HG02884 (cell line): Measurements from ENCODE around the gene ARF5.

Experiments used
- ATAC-seq: cut with Tn5 transposase; IDR thresholded peaks from one replicate; pipeline ENCODE4 v1.9.1; 2021; ENCODE audit warnings: mild to moderate bottlenecking, moderate library complexity; ENCODE audit not compliant: unreplicated experiment

Gene ARF5

DNA sequence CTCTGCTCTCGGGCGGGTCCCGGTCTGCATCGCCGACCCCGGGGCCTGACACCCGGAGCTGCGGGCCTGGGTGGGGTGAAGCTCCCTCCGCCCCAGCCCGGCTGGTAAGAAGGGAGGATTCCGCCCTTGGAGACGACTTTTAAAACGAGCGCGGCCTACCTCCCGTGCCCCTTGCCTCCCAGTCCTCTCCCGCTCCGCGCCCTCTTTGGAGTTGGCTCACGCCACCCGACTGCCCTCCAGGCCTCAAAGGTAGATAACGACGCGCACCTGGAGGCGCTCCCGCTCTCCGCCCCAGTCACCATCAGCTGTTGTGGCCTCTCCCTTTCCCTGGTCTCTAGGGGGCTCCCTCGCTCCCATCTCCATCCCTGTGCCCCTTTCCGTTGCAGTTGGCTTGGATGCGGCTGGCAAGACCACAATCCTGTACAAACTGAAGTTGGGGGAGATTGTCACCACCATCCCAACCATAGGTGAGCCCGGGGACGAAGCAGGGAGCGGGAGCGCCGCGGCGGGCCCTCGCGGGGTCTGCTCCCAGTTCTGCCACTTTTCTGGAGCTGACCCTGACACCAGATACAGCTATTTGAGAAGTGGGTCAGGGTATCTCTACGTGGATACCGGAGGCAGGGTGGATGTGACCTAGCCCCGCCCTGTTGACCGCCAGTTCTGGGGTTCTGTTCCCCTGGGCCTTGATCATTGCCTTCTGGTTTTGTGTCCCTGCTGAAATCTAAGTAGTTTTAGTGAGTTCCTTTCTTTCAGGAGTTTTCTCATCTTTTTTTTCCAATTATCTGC lies 679 bp downstream of the ARF5 start:
- ATAC-seq, result peak; percentile 13

DNA sequence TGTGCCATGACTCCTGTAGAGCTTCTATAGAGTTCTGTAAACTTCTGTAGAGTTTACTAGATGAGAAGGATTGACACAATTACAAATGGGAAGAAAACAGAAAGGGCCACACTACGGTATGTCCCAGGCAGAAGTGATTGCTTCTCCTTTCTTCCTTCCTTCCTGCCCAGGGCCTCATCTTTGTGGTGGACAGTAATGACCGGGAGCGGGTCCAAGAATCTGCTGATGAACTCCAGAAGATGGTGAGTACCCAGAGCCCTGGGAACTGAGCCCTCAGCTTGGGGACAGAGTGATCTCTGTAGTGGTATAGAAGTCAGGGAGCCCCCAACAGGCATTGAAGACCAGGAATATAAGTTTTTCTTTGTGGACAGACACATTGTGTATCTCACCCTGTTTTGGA lies 1.7 kb downstream of the ARF5 start:
- no peak for ATAC-seq

DNA sequence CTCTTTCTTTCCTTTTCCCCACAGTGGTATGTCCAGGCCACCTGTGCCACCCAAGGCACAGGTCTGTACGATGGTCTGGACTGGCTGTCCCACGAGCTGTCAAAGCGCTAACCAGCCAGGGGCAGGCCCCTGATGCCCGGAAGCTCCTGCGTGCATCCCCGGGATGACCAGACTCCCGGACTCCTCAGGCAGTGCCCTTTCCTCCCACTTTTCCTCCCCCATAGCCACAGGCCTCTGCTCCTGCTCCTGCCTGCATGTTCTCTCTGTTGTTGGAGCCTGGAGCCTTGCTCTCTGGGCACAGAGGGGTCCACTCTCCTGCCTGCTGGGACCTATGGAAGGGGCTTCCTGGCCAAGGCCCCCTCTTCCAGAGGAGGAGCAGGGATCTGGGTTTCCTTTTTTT lies 3.0 kb downstream of the ARF5 start:
- no peak for ATAC-seq

DNA sequence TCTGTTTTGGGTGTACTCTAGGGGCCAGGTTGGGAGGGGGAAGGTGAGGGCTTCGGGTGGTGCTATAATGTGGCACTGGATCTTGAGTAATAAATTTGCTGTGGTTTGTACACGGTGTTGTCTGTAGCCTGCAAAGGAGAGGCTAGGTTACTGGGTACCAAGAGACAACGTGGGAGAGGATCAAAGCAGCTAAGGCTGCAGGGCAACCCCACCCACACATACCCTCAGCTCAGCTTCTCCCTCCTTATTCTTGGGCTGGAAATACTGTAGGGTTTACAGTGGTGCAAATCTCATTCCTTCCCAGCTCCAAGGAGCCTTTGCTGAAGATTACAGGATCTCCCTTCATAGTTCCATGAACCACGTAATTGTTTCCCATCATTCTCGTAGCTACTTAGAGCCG lies 3.4 kb downstream of the ARF5 start:
- no peak for ATAC-seq

DNA sequence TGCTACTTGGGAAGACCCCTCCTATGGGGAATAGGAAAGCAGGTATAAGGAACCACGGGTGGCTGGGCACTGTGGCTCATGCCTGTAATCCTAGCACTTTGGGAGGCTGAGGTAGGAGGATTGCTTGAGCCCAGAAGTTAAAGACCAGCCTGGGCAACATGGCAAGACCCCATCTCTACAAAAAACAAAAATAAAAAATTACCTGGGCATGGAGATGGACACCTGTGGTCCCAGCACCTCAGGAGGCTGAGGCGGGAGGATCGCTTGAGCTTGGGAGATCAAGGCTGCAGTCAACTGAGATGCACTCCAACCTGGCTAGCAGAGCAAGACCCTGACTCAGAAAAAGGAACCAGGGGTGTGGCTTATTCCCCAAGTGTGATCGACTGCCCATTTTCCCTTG lies 4.3 kb downstream of the ARF5 start:
- ATAC-seq, result no peak

DNA sequence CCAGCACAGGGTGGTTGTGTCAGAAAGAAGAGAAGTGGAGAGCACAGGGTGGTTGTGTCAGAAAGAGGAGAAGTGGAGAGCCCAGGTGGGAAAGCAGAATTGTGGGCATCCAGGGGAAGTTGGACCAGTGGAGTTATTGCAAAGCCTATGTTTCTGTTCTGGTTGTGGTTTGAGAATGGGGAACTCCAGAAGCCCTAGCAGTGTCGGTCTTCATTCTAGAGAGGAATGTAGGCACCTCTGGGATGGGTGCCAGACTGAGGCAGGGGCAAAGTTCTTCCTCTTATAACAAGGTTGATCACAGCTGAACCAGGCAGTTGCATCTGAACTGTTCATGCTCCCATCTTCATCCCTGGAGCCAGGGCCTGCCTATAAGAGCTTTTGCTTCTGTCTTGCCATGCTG lies 6.3 kb downstream of the ARF5 start:
- ATAC-seq, result no peak

DNA sequence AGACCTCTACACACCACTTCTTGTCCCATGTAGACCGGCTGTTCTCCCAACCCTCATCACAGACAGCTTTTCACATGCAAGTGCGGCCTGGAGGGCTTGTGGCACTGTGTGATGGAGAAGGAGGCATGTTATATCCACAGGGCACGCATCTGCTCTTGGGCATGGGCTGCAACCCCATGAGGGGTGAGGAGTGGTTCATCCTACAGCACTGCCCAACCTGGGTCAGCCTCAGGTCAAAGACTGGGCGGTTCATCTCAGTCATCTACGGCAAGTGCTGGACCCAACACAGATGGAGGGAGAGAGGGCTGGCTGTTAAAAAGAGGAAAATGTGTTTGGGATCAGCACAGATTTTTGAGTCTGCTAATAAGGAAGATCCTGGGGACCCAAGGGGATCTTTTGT lies 7.5 kb downstream of the ARF5 start:
- ATAC-seq, result no peak

DNA sequence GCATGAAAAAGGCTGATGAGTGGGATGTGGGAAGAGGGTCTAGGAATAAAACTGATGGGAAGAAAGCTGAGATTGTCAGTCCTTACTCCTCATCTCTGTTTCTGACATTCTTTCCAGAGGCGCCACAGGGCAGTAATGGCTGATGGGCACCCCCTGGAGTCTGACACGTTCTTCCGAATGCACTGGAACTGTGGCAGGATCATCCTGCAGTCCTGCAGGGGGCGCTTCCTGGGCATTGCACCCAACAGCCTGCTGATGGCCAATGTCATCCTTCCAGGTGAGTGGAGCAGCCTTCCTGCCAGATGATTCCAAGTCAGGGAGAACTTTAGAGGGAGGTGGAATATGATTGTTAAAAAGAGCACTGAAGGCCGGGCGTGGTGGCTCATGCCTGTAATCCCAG lies 10.1 kb downstream of the ARF5 start:
- no peak for ATAC-seq

DNA sequence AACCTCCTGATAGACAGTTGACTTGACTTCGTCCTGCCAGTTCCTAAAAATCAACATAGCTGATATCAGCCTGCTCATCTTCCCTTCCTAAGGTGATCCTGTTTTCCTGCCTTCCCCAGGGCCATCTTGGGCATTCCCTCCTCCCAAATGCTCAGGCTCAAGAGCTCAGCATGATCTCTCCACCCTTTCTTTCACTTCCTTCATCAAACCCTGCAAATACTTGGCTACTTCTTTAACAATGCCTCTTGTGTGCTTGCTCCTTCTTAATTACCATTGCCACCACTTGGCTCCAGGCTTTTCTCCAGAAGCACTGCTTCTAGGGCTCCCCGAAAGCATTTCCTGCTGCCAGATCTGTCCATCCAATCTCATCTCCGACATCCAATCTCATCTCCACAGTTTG lies 12.7 kb downstream of the ARF5 start:
- ATAC-seq, result no peak

DNA sequence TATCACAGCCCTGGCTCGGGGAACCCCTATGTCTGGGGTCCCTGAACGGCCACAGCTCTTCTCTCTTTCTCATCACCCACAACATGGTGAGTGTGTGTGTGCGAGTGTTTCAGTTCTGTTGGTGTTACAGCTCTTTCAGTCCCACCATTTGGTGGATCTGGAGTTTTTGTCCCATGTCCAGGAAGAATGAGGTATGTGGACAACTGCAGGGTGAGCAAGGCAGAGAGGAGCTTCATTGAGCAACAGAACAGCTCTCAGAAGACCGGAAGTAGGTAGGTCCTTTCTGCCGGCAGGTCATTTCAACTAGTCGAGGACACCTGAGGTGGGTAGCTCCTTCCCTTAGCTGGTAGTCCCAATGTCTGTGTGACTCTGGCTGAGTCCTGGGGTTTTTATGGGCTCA lies 20.2 kb downstream of the ARF5 start:
- ATAC-seq, result no peak

DNA sequence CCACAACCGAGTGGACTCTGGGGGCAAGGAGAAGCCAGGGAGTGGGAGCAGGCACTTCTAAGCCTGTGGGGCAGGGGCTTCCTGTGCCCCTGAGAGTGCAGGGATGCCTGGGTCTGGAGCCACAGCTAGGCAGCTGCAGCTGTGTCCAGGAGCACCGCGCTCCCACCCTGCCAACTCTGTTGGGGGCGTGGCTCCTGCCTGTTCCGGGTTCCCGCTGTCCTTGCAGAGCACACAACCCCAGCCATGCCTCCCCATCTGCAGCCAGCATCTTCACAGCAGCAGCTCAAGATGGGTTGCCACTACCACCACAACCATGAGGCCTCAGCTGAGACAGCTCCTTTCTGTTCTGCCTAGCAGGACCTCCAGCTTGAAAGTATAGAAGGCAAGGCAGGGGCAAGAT lies 21.1 kb downstream of the ARF5 start:
- ATAC-seq, result no peak

DNA sequence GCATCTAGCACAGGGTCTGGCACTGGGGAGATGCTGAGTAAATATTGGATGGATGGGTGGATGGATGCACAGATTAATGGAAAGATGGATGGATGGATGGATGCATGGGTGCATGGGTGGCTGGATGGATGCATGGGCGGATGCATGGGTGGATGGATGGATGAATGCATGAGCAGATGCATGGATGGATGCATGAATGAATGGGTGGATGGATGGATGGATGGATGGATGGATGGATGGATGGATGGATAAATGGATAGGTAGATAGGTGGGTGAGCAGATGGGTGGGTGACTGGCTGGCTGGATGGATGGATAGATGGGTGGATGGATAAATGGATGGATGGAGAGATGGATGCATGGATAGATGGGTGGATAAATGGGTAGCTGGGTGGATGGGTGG lies 24.1 kb downstream of the ARF5 start:
- ATAC-seq, result no peak

DNA sequence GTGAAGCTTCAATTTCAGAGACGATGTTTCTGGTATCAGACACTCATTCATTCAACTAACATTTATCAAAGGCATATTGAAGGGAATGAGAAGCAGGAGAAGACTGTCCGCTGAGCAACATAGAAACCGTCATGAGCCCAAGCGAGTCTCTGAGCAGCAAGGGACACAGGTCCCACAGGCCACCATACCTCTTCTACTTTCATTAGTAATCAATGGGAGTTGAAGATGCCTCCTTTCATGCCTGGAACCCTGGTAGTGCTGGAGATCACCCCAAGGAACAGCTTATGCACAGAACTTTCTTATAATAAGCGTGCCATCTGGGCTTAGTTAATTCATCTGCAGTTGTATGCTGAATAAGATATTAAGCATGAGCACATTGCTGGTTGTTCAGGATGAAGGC lies 28.5 kb downstream of the ARF5 start:
- ATAC-seq, result no peak

DNA sequence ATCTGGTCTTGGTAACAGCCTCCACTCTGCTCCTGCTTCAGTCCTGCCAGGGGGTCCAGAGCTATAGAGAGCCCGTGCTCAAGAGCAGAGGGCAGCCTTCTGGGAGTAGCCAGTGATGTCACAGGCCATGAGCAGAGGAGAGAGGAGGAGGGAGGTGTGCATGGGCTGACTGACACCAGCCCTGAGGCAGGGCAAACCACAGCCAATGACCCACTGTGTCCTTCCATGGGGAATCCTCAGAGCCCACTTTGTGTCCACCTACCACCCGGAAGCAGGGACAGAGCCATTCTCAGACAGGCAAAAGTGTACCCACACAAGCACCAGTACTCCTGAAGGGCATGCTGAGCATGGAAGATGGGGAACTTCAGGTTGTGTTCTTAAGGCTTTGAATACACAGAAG lies 29.8 kb downstream of the ARF5 start, which contains the start of gene PAX4:
PAX4 (minus strand) TSS at position 101 of the 400 bp plus-strand sequence. CDS start 2,214 bp downstream, outside the sequence.
- ATAC-seq, result no peak

DNA sequence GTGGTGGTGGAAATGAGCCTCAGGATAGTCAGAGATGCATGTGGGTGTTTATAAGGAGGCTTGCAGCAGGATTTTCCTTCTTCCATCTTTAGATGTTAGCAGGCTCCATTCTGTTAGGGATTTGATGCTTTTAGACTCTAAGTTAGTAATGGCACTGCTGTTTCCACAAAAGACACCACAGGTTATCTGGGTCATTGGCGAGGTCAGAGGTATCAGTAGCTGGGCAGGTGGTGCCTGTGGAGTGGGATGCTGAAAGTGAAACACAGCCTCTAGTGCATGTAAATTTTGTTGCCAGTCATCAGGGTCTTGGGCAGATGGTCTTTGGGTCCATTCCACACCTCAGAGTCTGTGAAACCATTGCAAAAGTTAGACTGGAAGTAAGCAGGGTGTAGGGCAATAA lies 30.6 kb downstream of the ARF5 start:
- no peak for ATAC-seq

DNA sequence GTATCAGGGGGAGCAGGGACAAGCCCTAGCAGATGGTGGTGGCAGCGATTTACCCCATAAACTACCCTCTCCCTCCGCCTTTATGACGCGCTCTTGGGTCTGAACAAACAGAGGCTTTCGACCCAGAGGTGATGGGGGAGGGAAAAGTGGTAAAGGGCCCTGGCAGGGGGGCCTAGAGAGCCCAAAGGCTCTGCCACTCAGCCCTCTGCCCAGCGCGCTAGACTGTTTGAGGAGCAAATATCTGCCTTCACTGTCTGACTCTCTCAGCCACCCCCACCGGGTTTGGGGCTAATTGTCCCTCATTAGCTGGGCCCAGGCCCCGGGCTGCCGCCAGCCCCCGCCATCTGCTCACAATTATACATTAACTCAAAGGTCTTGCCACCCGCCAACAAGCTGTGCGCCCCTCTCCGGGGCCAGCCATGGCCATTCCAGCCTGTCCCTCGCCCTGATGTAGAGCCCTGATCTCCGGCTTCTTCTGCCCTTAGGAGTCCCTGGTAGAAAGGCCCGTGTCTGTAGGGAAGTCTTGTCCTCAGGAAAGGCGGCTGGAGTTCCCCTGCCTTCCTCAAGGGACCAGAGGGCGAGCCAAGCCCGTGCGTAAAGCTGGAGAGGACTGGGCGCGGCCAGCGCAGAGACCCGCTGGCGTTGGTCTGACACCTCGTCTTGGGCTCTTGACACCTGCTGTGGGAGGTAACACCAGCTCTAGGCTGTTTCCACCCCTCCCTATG lies 31.6 kb downstream of the ARF5 start:
- ATAC-seq, result no peak

DNA sequence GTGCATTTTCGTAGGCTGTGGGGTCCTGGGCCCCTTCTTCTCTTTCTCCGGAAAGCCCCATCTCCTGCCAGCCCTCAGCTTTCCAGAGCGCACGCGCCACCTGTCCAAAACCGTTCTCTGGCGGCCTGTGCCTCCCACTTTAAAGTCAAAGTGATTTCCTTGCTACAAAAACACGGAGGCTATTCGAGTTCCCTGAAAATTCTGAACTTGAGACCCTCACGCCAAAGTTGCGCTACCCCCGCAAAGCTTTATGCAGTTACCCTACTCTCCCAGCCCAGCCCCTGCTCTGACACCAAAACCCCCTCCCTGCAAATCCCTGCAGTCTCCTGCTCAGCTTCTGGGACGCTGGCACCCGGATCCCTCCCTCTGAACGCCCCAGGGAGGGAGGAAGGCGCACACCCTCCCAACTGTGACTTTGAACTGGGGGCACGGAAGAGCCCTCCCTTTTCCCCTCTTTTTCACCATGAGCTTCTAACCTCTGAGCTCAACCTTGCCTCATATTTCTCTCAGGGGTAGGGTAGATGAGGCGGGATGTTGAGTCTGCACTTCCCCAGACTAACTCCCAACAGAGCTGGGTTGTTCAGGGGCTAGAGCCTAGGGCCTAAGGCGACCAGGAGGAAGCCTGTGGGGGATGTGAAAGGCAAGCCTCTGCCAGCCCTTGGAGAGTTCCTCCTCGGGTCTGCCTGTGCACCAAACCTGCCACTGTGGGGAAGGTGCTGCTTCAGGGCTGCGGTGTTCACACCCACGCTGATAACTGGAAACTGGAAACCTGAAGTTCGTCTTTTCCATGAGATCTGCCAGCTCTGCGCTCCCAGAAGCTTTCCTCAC lies 32.4 kb downstream of the ARF5 start:
- ATAC-seq, result no peak

DNA sequence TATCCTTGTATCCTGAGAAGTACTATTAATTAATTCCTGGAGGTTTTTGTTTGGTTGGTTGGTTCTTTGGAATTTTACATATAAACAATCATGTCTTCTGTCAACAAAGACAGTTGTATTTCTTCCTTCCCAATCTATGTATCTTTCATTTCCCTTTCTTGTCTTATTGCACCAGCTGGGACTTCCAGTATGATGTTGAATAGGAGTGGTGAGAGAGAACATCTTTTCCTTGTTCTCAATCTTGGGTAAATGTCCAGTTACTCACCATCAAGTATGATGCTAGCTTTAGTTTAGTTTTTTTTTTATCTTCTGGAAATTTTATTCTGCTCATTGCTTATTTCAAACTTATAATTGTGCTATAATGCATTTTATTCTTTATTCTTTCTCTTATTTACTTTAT lies 37.1 kb downstream of the ARF5 start:
- no peak for ATAC-seq

DNA sequence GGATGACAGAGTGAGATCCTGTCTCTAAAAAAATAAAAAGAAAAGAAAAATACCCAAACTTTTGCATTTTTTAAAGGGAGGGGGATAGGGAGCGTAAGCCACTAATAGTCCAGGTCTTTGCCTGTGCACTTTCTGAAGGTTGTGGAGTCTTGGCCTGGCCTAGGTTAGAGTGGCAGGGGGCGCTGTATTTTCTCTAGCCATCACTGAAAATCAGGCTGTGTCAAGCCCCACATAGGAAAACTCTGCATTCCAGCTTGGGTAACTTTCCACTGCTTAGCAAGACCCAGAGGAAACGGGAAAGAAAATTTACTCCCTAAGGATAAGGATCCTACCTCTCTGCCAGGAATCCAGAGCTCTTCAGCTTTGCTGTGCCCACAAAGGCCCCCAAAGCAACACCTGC lies 40.2 kb downstream of the ARF5 start:
- no peak for ATAC-seq

DNA sequence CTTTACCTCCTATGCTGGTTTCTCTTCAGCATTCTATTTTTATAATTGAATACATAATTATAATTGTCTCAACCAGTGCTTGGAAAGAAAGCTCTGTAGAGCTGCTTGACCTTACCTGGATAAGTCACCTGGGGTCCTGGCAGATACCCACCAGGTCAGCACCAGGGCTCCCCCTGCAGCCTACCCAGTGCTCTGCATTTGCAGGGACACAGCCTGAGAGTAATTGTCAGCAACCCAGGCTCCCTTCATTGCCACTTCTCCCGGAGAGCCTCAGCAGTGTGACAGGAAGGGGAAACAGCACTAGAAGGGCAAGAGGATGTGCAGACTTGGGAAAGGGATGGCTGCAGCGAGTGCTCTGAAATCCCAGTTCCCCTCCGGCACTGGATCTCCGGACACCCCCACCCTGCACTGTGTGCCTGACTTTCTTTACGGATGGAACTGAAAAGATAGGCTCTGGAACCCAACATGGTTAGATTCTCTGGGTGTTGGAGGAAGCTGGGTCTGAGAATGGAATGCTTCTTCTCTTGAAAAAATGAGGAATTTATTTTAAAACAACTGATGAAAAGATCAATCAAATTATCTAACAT lies 41.1 kb downstream of the ARF5 start:
- peak; percentile 60 for ATAC-seq

DNA sequence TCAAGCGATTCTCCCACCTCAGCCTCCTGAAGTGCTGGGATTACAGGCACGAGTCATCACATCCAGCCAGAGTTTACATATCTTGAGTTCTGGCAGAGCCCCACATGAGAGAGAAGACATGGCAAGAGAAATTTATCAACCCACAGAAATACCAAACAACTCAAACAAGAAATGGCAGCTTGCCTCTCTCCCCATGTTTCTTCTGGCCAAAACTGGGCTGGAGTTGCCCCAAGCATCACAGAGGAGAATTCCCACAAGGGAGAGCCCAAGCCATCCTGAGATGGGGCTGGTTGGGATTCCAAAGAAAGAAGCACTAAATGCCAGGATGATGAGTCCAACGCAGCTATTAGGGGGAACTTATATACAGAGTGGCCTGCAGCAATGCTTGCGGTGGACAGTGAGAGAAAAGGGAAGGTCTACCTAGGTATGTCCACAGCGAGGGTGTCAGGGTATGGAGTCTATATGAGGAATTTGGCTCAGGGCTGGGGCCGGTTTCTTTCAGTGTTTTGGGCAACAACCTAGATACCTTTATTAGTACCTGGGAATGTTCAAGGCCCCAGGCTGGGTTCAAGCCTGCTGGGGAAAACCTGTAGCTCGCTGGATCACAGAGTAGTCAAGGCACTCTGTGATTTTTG lies 44.2 kb downstream of the ARF5 start:
- ATAC-seq, result no peak
